H1 (cell line): ENCODE measurements around the gene TGFB2. TPM values are rescaled to one million over a fixed set of nuclear protein-coding genes. Genes with fewer than 3 reads are reported as not detected.

Experiments
- CTCF ChIA-PET: fragments of 300-600 bp; sonication (Branson Sonifier 250); formaldehyde crosslinking; loops from one replicate; lab custom pipeline; 2021; ENCODE audit not compliant: partially characterized antibody; lab: Charles Lee
- POLR2A ChIA-PET: fragments of 300-600 bp; sonication (Branson Sonifier 250); formaldehyde crosslinking; loops from one replicate; lab custom pipeline; 2021; ENCODE audit warnings: inconsistent platforms; ENCODE audit not compliant: partially characterized antibody; lab: Charles Lee
- DNase-seq, 2 experiments: peaks; one replicate each; pipeline versions ENCODE4 v3.0.0 to v3.0.0-alpha.2; 2010 to 2022; ENCODE audit warnings: low spot score in 2 of 2, low read depth in 1 of 2, mixed read lengths in 1 of 2
- FAIRE-seq: peaks from 2 replicates; lab custom pipeline; 2011; peaks lifted over from hg19 to GRCh38; lab: Jason Lieb, UNC
- H2AFZ ChIP-seq: 2 replicates; pipeline ENCODE4 v1.8.1; 2012; ENCODE audit warnings: low read length, inconsistent platforms
- H2AK5ac ChIP-seq: 2 replicates; pipeline ENCODE4 v1.6.1; 2013; ENCODE audit warnings: low read depth, low read length
- H2BK120ac ChIP-seq: replicated peaks from 2 replicates; pipeline ENCODE3; 2013; ENCODE audit warnings: low read depth, low read length, inconsistent platforms
- H2BK12ac ChIP-seq: 2 replicates; pipeline ENCODE4 v1.6.1; 2013; ENCODE audit warnings: low read depth, low read length
- H2BK15ac ChIP-seq: 2 replicates; pipeline ENCODE4 v1.6.1; 2013; ENCODE audit warnings: low read length
- H2BK20ac ChIP-seq: 2 replicates; pipeline ENCODE4 v1.6.1; 2013; ENCODE audit warnings: low read length
- H2BK5ac ChIP-seq: 2 replicates; pipeline ENCODE4 v1.6.1; 2013; ENCODE audit warnings: low read depth, low read length
- H3K14ac ChIP-seq: 2 replicates; pipeline ENCODE4 v1.6.1; 2013; ENCODE audit warnings: inconsistent platforms; ENCODE audit not compliant: insufficient read length
- H3K18ac ChIP-seq: 2 replicates; pipeline ENCODE4 v1.6.1; 2013; ENCODE audit warnings: low read length; ENCODE audit errors: extremely low read depth
- H3K23ac ChIP-seq: 2 replicates; pipeline ENCODE4 v1.6.1; 2013; ENCODE audit warnings: inconsistent platforms; ENCODE audit not compliant: insufficient read length
- H3K23me2 ChIP-seq: 2 replicates; pipeline ENCODE4 v1.6.1; 2013; ENCODE audit warnings: low read depth, low read length
- H3K27ac ChIP-seq: 2 replicates; pipeline ENCODE4 v1.6.1; 2011; ENCODE audit warnings: low read depth, low read length, inconsistent platforms
- H3K27me3 ChIP-seq, 4 experiments: replicated peaks in 1 of 4; 1 replicate in 1 of 4; 2 replicates in 3 of 4; pipeline versions ENCODE4 v1.6.1 to v1.8.1; 2011 to 2013; ENCODE audit warnings: low read length in 3 of 4, mild to moderate bottlenecking in 3 of 4, inconsistent platforms in 2 of 4, mixed read lengths in 2 of 4, moderate library complexity in 1 of 4; ENCODE audit not compliant: control insufficient read depth in 3 of 4, insufficient read depth in 3 of 4; ENCODE audit errors: extremely low read depth in 1 of 4
- H3K36me3 ChIP-seq, 4 experiments: 2 replicates each; pipeline versions ENCODE4 v1.6.1 to v1.8.1; 2011 to 2013; ENCODE audit warnings: mild to moderate bottlenecking in 4 of 4, low read length in 3 of 4, moderate library complexity in 2 of 4, control low read depth in 1 of 4, inconsistent platforms in 1 of 4; ENCODE audit not compliant: insufficient read depth in 4 of 4, control insufficient read depth in 2 of 4
- H3K4ac ChIP-seq: replicated peaks from 2 replicates; pipeline ENCODE3; 2013; ENCODE audit warnings: low read length, low read depth, mixed read lengths, inconsistent platforms; ENCODE audit not compliant: insufficient read length
- H3K4me1 ChIP-seq, 4 experiments: replicated peaks in 1 of 4; 1 replicate in 1 of 4; 2 replicates in 3 of 4; pipeline versions ENCODE4 v1.6.1 to v1.8.1; 2011 to 2013; ENCODE audit warnings: low read length in 3 of 4, inconsistent platforms in 2 of 4, mixed read lengths in 1 of 4; ENCODE audit not compliant: insufficient read depth in 4 of 4, control insufficient read depth in 3 of 4
- H3K4me2 ChIP-seq, 2 experiments: 2 replicates each; pipeline versions ENCODE4 v1.6.1 to v1.8.1; 2011 to 2013; ENCODE audit warnings: low read depth in 2 of 2, low read length in 2 of 2, control low read depth in 1 of 2, inconsistent platforms in 1 of 2, mild to moderate bottlenecking in 1 of 2; ENCODE audit not compliant: insufficient read depth in 1 of 2
- H3K4me3 ChIP-seq, 4 experiments: fragments of 200-600, 300-600 bp in 1 of 4; sonication (generic), shearing (Covaris generic), sonication (Bioruptor Twin) in 1 of 4; 2 replicates each; pipeline versions ENCODE4 v1.5.1 to v1.8.1; 2011 to 2016; ENCODE audit warnings: low read length in 4 of 4, low read depth in 3 of 4, control low read depth in 2 of 4, inconsistent platforms in 2 of 4, mild to moderate bottlenecking in 2 of 4, mixed read lengths in 1 of 4, moderate library complexity in 1 of 4; ENCODE audit not compliant: insufficient read depth in 2 of 4; ENCODE audit errors: extremely low read depth in 1 of 4
- H3K56ac ChIP-seq: replicated peaks from 2 replicates; pipeline ENCODE3; 2013; ENCODE audit warnings: low read depth, mild to moderate bottlenecking, mixed read lengths, low read length, inconsistent platforms; ENCODE audit not compliant: insufficient read length
- H3K79me1 ChIP-seq: 2 replicates; pipeline ENCODE4 v1.6.1; 2013; ENCODE audit warnings: low read depth, low read length, control low read depth
- H3K79me2 ChIP-seq, 2 experiments: 2 replicates each; pipeline versions ENCODE4 v1.6.1 to v1.8.1; 2012 to 2013; ENCODE audit warnings: low read length in 2 of 2, mild to moderate bottlenecking in 2 of 2, inconsistent platforms in 1 of 2; ENCODE audit not compliant: insufficient read depth in 2 of 2, control insufficient read depth in 1 of 2
- H3K9ac ChIP-seq, 4 experiments: replicated peaks in 1 of 4; 1 replicate in 1 of 4; 2 replicates in 3 of 4; pipeline versions ENCODE4 v1.6.1 to v1.8.1; 2011 to 2013; ENCODE audit warnings: low read depth in 3 of 4, low read length in 3 of 4, control low read depth in 2 of 4, mild to moderate bottlenecking in 2 of 4, moderate library complexity in 2 of 4, inconsistent platforms in 1 of 4; ENCODE audit errors: extremely low read depth in 1 of 4
- H3K9me3 ChIP-seq, 2 experiments: 2 replicates each; pipeline versions ENCODE4 v1.6.1 to v1.8.1; 2012 to 2013; ENCODE audit warnings: mild to moderate bottlenecking in 2 of 2, moderate library complexity in 2 of 2, control low read depth in 1 of 2, inconsistent platforms in 1 of 2, low read depth in 1 of 2, low read length in 1 of 2, mixed read lengths in 1 of 2; ENCODE audit not compliant: insufficient read depth in 2 of 2
- H4K20me1 ChIP-seq, 2 experiments: replicated peaks in 1 of 2; 2 replicates each; pipeline versions ENCODE3 to v1.8.1; 2011 to 2013; ENCODE audit warnings: inconsistent platforms in 2 of 2, low read length in 2 of 2, mild to moderate bottlenecking in 1 of 2; ENCODE audit not compliant: insufficient read depth in 2 of 2, control insufficient read depth in 1 of 2
- H4K5ac ChIP-seq: 2 replicates; pipeline ENCODE4 v1.6.1; 2013; ENCODE audit warnings: low read length, low read depth, mixed read lengths, inconsistent platforms; ENCODE audit not compliant: insufficient read length
- H4K8ac ChIP-seq: 2 replicates; pipeline ENCODE4 v1.8.0; 2013; ENCODE audit warnings: mild to moderate bottlenecking, moderate library complexity, low read length, inconsistent platforms; ENCODE audit not compliant: insufficient read depth; ENCODE audit errors: extremely low read depth
- H4K91ac ChIP-seq: replicated peaks from 2 replicates; pipeline ENCODE3; 2013; ENCODE audit warnings: low read length, mixed read lengths, inconsistent platforms; ENCODE audit not compliant: insufficient read length
- CBX8 ChIP-seq: fragments of 300-800, 300-1000 bp; sonication (generic); IDR thresholded peaks from 2 replicates; pipeline ENCODE4 v1.7.1; 2016; ENCODE audit warnings: low read depth, low read length, borderline replicate concordance
- CEBPB ChIP-seq: IDR thresholded peaks from 2 replicates; pipeline ENCODE4 v1.6.1; 2012; ENCODE audit warnings: low read depth, low read length
- CHD1 ChIP-seq: IDR thresholded peaks from 2 replicates; pipeline ENCODE4 v1.6.1; 2012; ENCODE audit warnings: low read depth, low read length, improper control_type of control experiment
- EP300 ChIP-seq, 2 experiments: IDR thresholded peaks; 1 replicate in 1 of 2; 2 replicates in 1 of 2; pipeline ENCODE4 v1.6.1; 2011 to 2012; ENCODE audit warnings: low read depth in 2 of 2, low read length in 2 of 2, mild to moderate bottlenecking in 2 of 2, borderline replicate concordance in 1 of 2, inconsistent platforms in 1 of 2, moderate library complexity in 1 of 2
- HDAC2 ChIP-seq, 2 experiments: fragments of 300-600 bp in 1 of 2; sonication (generic) in 1 of 2; IDR thresholded peaks; 2 replicates each; pipeline ENCODE4 v1.6.1; 2011 to 2012; ENCODE audit warnings: low read depth in 2 of 2, low read length in 2 of 2, mild to moderate bottlenecking in 2 of 2, moderate library complexity in 2 of 2, borderline replicate concordance in 1 of 2, inconsistent platforms in 1 of 2
- PHF8 ChIP-seq: fragments of 200-600 bp; sonication (generic); conservative IDR thresholded peaks from 2 replicates; pipeline ENCODE4 v1.7.1; 2012; ENCODE audit warnings: low read depth, mild to moderate bottlenecking, inconsistent platforms, low read length, moderate library complexity
- POLR2A ChIP-seq, 2 experiments: IDR thresholded peaks; 1 replicate in 1 of 2; 2 replicates in 1 of 2; pipeline ENCODE4 v1.6.1; 2011; ENCODE audit warnings: low read depth in 2 of 2, low read length in 2 of 2, mild to moderate bottlenecking in 2 of 2; ENCODE audit errors: control extremely low read depth in 1 of 2
- RAD21 ChIP-seq, 2 experiments: IDR thresholded peaks in 1 of 2; conservative IDR thresholded peaks in 1 of 2; 2 replicates each; pipeline ENCODE4 v1.6.1; 2011; ENCODE audit warnings: low read depth in 2 of 2, low read length in 2 of 2, improper control_type of control experiment in 1 of 2, inconsistent platforms in 1 of 2, mild to moderate bottlenecking in 1 of 2, moderate library complexity in 1 of 2
- RNF2 ChIP-seq: fragments of 200-900, 300-1000 bp; sonication (generic); IDR thresholded peaks from 2 replicates; pipeline ENCODE4 v1.7.1; 2016; ENCODE audit warnings: borderline replicate concordance, low read depth, mild to moderate bottlenecking, antibody characterized with exemption, low read length; ENCODE audit not compliant: poor library complexity, severe bottlenecking; ENCODE audit errors: missing control alignments
- SP4 ChIP-seq: IDR thresholded peaks from 2 replicates; pipeline ENCODE4 v1.6.1; 2012; ENCODE audit warnings: low read length, inconsistent platforms
- SUZ12 ChIP-seq: fragments of 200-600 bp; sonication (generic); IDR thresholded peaks from 2 replicates; pipeline ENCODE4 v1.6.1; 2012; ENCODE audit warnings: mild to moderate bottlenecking, inconsistent platforms, low read length, moderate library complexity, mixed read lengths
- TBP ChIP-seq: IDR thresholded peaks from 2 replicates; pipeline ENCODE4 v1.6.1; 2011; ENCODE audit warnings: low read depth, low read length, improper control_type of control experiment
- YY1 ChIP-seq: IDR thresholded peaks from 2 replicates; pipeline ENCODE4 v1.6.1; 2011; ENCODE audit warnings: low read depth, mild to moderate bottlenecking, low read length
- WGBS, 2 experiments: shearing (Covaris generic) in 1 of 2; methylation state at CpG; one replicate each; pipeline versions ENCODE4 v1.1.6 to v1.1.7; 2013 to 2015; ENCODE audit warnings: low lambda C conversion rate in 2 of 2, mixed read lengths in 2 of 2, inconsistent platforms in 1 of 2, low coverage in 1 of 2, missing lambda C conversion rate in 1 of 2; ENCODE audit not compliant: insufficient replicate concordance in 2 of 2, insufficient coverage in 1 of 2, insufficient read length in 1 of 2; ENCODE audit errors: extremely low coverage in 1 of 2, missing lambda C conversion rate in 1 of 2; 5-methylcytosine and 5-hydroxymethylcytosine counted together
- polyA plus RNA-seq, 7 experiments: library from polyadenylated mRNA; depleted of rRNA in 3 of 7; stranded (reverse) in 5 of 7; unstranded in 2 of 7; fragments of >200 nt in 5 of 7; fragments of 200-250 nt in 2 of 7; gene quantifications; 1 replicate in 5 of 7; 2 replicates in 1 of 7; 4 replicates in 1 of 7; pipeline versions ENCODE4 v1.2.1 to v1.2.3, GENCODE V29; 2011 to 2013; ENCODE audit warnings: missing spikeins in 2 of 7, mixed read lengths in 2 of 7
- total RNA-seq: library from RNA; stranded (reverse); fragmentation: NEBNext Ultra II Directional; extraction: Animal tissue kit (Norgen Biotek cat#: 25700); gene quantifications from 2 replicates; pipeline ENCODE4 v1.2.1, GENCODE V29; 2021
- TF ChIP-seq, protein P1 (sequence below): IDR thresholded peaks from 2 replicates; pipeline ENCODE4 v1.6.1; 2012; ENCODE audit warnings: inconsistent platforms

Gene TGFB2
- total and polyA plus RNA-seq, 2 of the 8 experiments (the other 6 are each of a cell fraction or from before 2014, with no cell fraction given) = 0.26 to 0.84 TPM

DNA sequence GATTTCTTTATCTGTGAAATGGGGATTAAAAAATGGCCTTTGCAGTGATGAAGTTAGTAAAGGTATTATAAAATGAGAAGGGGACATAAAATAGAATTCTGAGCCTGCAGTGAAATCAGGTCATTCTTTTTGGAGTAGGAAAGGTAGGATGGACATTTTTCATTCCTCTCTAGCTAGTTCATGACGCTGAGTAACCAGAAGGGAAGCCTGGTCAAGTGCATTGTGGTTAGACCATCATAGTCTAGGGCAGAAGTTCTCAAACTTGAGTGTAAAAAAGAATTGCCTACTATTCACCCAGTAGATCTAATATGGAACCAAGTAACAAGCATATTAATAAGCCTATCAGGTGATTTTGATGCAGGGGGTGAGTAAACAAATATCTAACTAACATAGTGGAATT is 50.8 kb downstream of the TGFB2 start:
- Histone ChIP-seq H3K79me1 (no peaks in the 10 kb centered on the region), H3K4ac (no peak overlapping the region), H3K23ac (no peak overlapping the region), H3K9ac (no peak overlapping the region), H3K9me3 (no peaks in the 10 kb centered on the region), H3K27ac (no peak overlapping the region), H4K5ac (no peak overlapping the region), H3K18ac (no peak overlapping the region), H3K14ac (no peak overlapping the region), H2AK5ac (no peak overlapping the region), H3K4me1 (no peaks in the 10 kb centered on the region), H3K27me3 (no peaks in the 10 kb centered on the region), H3K79me2 (no peaks in the 10 kb centered on the region), H3K4me2 (no peak overlapping the region), H2AFZ (no peak overlapping the region), H2BK5ac (no peak overlapping the region), H3K4me3 (no peak overlapping the region), H2BK15ac (no peak overlapping the region), H2BK120ac (no peak overlapping the region), H4K20me1 (no peaks in the 10 kb centered on the region), H4K8ac (no peak overlapping the region), H3K36me3 (no peaks in the 10 kb centered on the region), H2BK20ac (no peak overlapping the region), H4K91ac (no peak overlapping the region), H3K56ac (no peak overlapping the region), H3K23me2 (no peaks in the 10 kb centered on the region), H2BK12ac (no peak overlapping the region)
- WGBS, 2 experiments = 92% methylated on average over 1 of the region's 1 CpG; no CpG with 5 or more reads in 1 of the 2 experiments
- FAIRE-seq (no peak), DNase-seq (no peak)
- ChIA-PET POLR2A (no interaction called here), CTCF (no interaction called here)
- TF ChIP-seq YY1 (no peak), CHD1 (no peak), EP300 (IDR thresholded peaks at IDR 0.05; ENCODE audit: borderline replicate concordance in 1 of 2, low read depth in 2 of 2, low read length in 2 of 2) (no peak), CBX8 (no peak), SP4 (no peak), RAD21 (IDR thresholded peaks at IDR 0.05 in 1 of 2, conservative IDR thresholded peaks at IDR 0.05 in 1 of 2; ENCODE audit: low read depth in 2 of 2, low read length in 2 of 2) (no peak), SUZ12 (no peak), RNF2 (no peak), TBP (no peak), PHF8 (no peak), CEBPB (no peak), HDAC2 (IDR thresholded peaks at IDR 0.05; ENCODE audit: borderline replicate concordance in 1 of 2, low read depth in 2 of 2, low read length in 2 of 2) (no peak), POLR2A (IDR thresholded peaks at IDR 0.05; ENCODE audit: control extremely low read depth in 1 of 2, low read depth in 2 of 2, low read length in 2 of 2) (no peak)
- TF ChIP-seq, protein P1, sequence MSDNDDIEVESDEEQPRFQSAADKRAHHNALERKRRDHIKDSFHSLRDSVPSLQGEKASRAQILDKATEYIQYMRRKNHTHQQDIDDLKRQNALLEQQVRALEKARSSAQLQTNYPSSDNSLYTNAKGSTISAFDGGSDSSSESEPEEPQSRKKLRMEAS = no peak
